DND-41 (cell line): ENCODE results near the gene STAB2.

Source experiments
- ATAC-seq: fragments of 200-7000 bp; cut with Tn5 transposase; 3 replicates; pipeline ENCODE4 v1.9.1; 2021; ENCODE audit warnings: low read depth; ENCODE audit not compliant: insufficient read depth
- DNase-seq: peaks from one replicate; pipeline ENCODE4 v3.0.0-alpha.2; 2020
- H2AFZ ChIP-seq: 2 replicates; pipeline ENCODE4 v1.6.0; 2012; ENCODE audit warnings: low read depth, low read length
- H3K27ac ChIP-seq: 2 replicates; pipeline ENCODE4 v1.5.1; 2012; ENCODE audit warnings: low read length, inconsistent platforms
- H3K27me3 ChIP-seq: fragments of 200-600 bp; sonication (generic); 2 replicates; pipeline ENCODE4 v1.6.0; 2012; ENCODE audit warnings: low read length, mild to moderate bottlenecking, inconsistent platforms; ENCODE audit not compliant: insufficient read depth, poor library complexity
- H3K36me3 ChIP-seq: 2 replicates; pipeline ENCODE4 v1.5.1; 2012; ENCODE audit warnings: low read length, inconsistent platforms; ENCODE audit not compliant: insufficient read depth
- H3K4me1 ChIP-seq: 2 replicates; pipeline ENCODE4 v1.5.1; 2012; ENCODE audit warnings: mild to moderate bottlenecking, low read length; ENCODE audit not compliant: insufficient read depth
- H3K4me2 ChIP-seq: 2 replicates; pipeline ENCODE4 v1.6.0; 2012; ENCODE audit warnings: mild to moderate bottlenecking, moderate library complexity, low read length, inconsistent platforms; ENCODE audit not compliant: insufficient read depth
- H3K4me3 ChIP-seq, 2 experiments: fragments of 200-600 bp in 1 of 2; shearing (Covaris generic) in 1 of 2; 2 replicates each; pipeline ENCODE4 v1.5.1; 2012 to 2016; ENCODE audit warnings: inconsistent platforms in 2 of 2, low read length in 2 of 2, mild to moderate bottlenecking in 2 of 2, low read depth in 1 of 2, moderate library complexity in 1 of 2
- H3K79me2 ChIP-seq: 2 replicates; pipeline ENCODE4 v1.6.0; 2012; ENCODE audit warnings: low read length, inconsistent platforms; ENCODE audit not compliant: insufficient read depth
- H3K9ac ChIP-seq: 2 replicates; pipeline ENCODE4 v1.6.0; 2012; ENCODE audit warnings: low read depth, mild to moderate bottlenecking, inconsistent platforms, low read length, moderate library complexity
- H3K9me3 ChIP-seq: 2 replicates; pipeline ENCODE4 v1.5.1; 2012; ENCODE audit warnings: low read length, moderate library complexity, mild to moderate bottlenecking, inconsistent platforms; ENCODE audit not compliant: insufficient read depth, severe bottlenecking
- H4K20me1 ChIP-seq: 2 replicates; pipeline ENCODE4 v1.6.0; 2012; ENCODE audit warnings: low read length; ENCODE audit not compliant: insufficient read depth
- EZH2 ChIP-seq: IDR thresholded peaks from 3 replicates; pipeline ENCODE4 v1.6.1; 2012; ENCODE audit warnings: borderline replicate concordance, low read depth, mild to moderate bottlenecking, moderate library complexity, low read length, inconsistent platforms; ENCODE audit not compliant: severe bottlenecking
- TF ChIP-seq, protein P1 (sequence below): IDR thresholded peaks from 2 replicates; pipeline ENCODE4 v1.5.1; 2012; ENCODE audit warnings: borderline replicate concordance, low read length, moderate library complexity, mild to moderate bottlenecking; ENCODE audit not compliant: poor library complexity, severe bottlenecking; ENCODE audit errors: extremely low read depth

Gene STAB2

GRCh38 chr12:103736572-103736971 lies 149.5 kb downstream of the STAB2 start:
- no peaks in the 10 kb centered on the region for H3K79me2 ChIP-seq
- no peak for DNase-seq
- no peaks in the 10 kb centered on the region for H4K20me1 ChIP-seq
- H3K4me2 ChIP-seq = no peak overlapping the region
- no peak overlapping the region for H3K9ac ChIP-seq
- no peak for ATAC-seq
- no peak overlapping the region for H2AFZ ChIP-seq
- no peak for TF ChIP-seq EZH2
- TF ChIP-seq, protein P1, sequence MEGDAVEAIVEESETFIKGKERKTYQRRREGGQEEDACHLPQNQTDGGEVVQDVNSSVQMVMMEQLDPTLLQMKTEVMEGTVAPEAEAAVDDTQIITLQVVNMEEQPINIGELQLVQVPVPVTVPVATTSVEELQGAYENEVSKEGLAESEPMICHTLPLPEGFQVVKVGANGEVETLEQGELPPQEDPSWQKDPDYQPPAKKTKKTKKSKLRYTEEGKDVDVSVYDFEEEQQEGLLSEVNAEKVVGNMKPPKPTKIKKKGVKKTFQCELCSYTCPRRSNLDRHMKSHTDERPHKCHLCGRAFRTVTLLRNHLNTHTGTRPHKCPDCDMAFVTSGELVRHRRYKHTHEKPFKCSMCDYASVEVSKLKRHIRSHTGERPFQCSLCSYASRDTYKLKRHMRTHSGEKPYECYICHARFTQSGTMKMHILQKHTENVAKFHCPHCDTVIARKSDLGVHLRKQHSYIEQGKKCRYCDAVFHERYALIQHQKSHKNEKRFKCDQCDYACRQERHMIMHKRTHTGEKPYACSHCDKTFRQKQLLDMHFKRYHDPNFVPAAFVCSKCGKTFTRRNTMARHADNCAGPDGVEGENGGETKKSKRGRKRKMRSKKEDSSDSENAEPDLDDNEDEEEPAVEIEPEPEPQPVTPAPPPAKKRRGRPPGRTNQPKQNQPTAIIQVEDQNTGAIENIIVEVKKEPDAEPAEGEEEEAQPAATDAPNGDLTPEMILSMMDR = no peak
- H3K9me3 ChIP-seq = peaks cover 2% of the 10 kb centered on the region
- H3K4me1 ChIP-seq = no peaks in the 10 kb centered on the region
- no peak overlapping the region for H3K27ac ChIP-seq
- no peaks in the 10 kb centered on the region for H3K27me3 ChIP-seq
- H3K36me3 ChIP-seq = no peaks in the 10 kb centered on the region
- H3K4me3 ChIP-seq = no peak overlapping the region

DNA sequence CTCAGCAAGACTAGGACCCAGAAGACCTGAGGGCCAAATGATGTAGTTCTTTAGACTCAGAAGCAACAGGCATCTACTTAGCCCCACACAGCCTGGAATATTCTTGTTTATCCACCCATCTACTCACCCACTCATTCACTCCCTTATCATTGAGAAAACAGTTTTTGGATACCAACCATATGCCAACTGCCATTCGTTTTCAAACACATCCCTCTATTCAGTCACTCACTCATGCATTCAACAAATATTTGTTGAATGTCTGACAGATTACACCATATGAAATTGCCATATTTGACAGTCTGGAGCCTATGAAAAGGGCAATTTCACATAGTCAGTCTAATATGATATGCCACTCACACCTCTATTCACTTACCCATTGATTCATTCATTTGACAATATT lies 150.8 kb downstream of the STAB2 start:
- Histone ChIP-seq H3K36me3 (no peaks in the 10 kb centered on the region), H4K20me1 (no peaks in the 10 kb centered on the region), H2AFZ (no peak overlapping the region), H3K27ac (no peak overlapping the region), H3K4me3 (no peak overlapping the region), H3K79me2 (no peaks in the 10 kb centered on the region), H3K9ac (no peak overlapping the region), H3K4me1 (no peaks in the 10 kb centered on the region), H3K27me3 (no peaks in the 10 kb centered on the region), H3K4me2 (no peak overlapping the region), H3K9me3 (peaks cover 1% of the 10 kb centered on the region)
- TF ChIP-seq, protein P1 = no peak
- TF ChIP-seq EZH2 = no peak
- DNase-seq (no peak), ATAC-seq (no peak)

DNA sequence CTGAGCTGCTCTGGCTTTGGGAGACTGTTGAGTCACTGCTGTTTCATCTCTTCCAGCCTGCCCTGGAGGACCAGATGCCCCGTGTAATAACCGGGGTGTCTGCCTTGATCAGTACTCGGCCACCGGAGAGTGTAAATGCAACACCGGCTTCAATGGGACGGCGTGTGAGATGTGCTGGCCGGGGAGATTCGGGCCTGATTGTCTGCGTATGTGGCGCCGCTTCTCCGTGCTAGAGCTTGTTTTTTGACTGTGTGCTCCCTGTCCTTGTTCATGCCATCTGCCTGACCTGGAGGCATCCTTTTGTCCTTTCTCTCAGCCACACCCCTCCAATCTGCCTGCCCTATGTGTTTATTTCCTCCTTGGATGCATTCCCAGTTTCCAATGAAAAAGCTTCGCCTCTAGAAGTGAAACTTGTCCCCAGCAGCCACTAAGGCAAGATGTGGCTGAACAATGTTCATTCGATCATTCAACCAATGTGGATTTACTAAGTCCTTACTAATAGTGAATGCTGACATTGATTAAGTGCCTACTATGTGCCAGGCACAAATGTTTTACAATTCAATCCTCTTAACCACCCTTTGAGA lies 155.4 kb downstream of the STAB2 start:
- Histone ChIP-seq H3K27me3 (no peaks in the 10 kb centered on the region), H3K9me3 (no peaks in the 10 kb centered on the region), H3K4me2 (no peak overlapping the region), H3K36me3 (no peaks in the 10 kb centered on the region), H3K9ac (no peak overlapping the region), H2AFZ (no peak overlapping the region), H4K20me1 (no peaks in the 10 kb centered on the region), H3K79me2 (no peaks in the 10 kb centered on the region), H3K4me3 (no peak overlapping the region), H3K27ac (no peak overlapping the region), H3K4me1 (no peaks in the 10 kb centered on the region)
- TF ChIP-seq EZH2 = no peak
- TF ChIP-seq, protein P1 = no peak
- ATAC-seq (no peak), DNase-seq (no peak)

GRCh38 chr12:103743788-103744187 lies 156.7 kb downstream of the STAB2 start:
- no peak for DNase-seq
- TF ChIP-seq, protein P1 = no peak
- no peak for TF ChIP-seq EZH2

More at GRCh38 chr12:103743788-103744187, 156.7 kb downstream of the STAB2 start:
- H3K27me3 ChIP-seq = no peaks in the 10 kb centered on the region
- no peaks in the 10 kb centered on the region for H3K4me1 ChIP-seq
- ATAC-seq = no peak
- H3K9me3 ChIP-seq = no peaks in the 10 kb centered on the region
- H3K27ac ChIP-seq = no peak overlapping the region
- H3K9ac ChIP-seq = no peak overlapping the region
- no peaks in the 10 kb centered on the region for H3K79me2 ChIP-seq
- H4K20me1 ChIP-seq = peaks cover 2% of the 10 kb centered on the region; the same call in 1 of the 2 replicates
- H3K4me3 ChIP-seq = no peak overlapping the region
- no peak overlapping the region for H2AFZ ChIP-seq
- H3K4me2 ChIP-seq = no peak overlapping the region
- H3K36me3 ChIP-seq = no peaks in the 10 kb centered on the region
